HG03432 (cell line): Measurements from ENCODE around the gene CENPA.
A peak's percentile ranks its signal among the peaks of the same experiment; 100 is the strongest.
"Not testable (repeated sequence)": the region's sequence is repeated elsewhere in the genome, so short reads cannot be mapped to it uniquely, and the experiment has no call there.

Experiments used
- ATAC-seq: cut with Tn5 transposase; IDR thresholded peaks from one replicate; pipeline ENCODE4 v1.9.1; 2021; ENCODE audit warnings: mild to moderate bottlenecking, moderate library complexity; ENCODE audit not compliant: unreplicated experiment

CENPA gene

DNA sequence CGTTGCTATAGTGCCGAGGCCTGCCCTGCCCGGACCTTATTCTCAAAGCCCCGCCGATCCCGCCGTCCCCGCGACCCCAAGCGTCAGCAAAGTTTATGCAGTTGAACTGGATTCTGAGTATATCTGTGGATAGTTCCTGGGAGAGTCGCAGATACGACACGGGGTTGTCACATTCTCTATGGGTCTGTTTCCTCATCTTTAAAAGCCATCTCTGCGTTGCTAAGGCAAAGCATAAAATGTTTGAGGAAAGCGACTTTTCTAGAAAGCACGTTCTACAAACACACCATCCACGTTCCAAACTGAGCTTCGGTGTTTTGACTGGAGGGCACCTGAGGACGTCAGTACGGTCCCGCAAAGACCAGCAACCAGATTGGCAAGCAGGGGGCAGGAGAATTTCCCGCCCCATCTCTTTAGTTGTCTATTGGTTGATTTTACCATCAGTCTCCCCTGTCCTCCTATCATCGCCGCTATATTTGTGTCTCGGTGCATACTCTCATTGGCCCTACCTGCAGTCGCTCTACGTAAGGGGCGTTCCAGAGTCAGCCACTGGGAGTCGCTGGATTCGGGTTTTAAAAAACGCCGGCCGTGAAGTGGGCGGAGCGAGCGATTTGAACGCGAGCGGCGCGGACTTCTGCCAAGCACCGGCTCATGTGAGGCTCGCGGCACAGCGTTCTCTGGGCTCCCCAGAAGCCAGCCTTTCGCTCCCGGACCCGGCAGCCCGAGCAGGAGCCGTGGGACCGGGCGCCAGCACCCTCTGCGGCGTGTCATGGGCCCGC, at the start of gene CENPA:
TSS of gene CENPA (plus strand) at position 626 of the 776 bp plus-strand sequence. CDS start at position 767, 141 bp downstream.
- ATAC-seq: peak; percentile 99

DNA sequence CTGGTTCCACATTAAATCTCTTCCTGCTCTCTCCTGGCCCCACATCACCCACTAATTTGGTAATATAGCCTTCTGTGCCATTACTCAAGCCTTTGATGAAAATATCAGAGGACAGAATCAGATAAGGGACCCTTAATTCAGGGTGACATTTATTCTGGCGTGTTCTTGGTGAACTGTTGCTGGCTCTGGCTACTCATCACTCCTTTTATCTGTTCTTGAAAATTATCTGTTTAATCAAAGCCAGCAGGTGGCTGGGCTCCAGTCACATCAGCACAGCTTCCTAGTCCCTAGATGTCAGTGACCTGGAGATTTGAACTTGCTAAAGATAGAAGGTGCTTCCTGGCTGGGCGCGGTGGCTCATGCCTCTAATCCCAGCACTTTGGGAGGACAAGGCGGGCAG, 48.6 kb upstream of the CENPA start:
- ATAC-seq: no peak

DNA sequence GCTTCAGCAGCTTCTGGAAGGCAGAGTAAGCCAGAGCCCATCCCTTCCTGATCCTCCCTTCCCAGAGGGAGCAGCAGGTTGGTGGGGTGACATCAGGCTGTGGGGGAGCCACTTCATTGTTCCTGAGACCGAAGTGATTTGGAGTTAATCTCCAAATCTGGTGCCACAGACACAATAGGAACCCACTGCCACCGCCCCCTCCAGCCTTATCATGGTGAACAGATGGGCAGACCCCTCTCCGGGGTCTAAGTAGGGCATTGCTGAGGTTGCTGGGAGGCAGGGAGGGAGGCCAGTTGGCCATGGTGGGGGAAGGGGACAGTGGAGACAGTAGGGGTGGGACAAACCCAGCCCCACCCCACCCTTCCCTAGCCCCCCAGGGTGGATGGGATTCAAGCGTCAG, 47.4 kb upstream of the CENPA start:
- ATAC-seq: no peak

DNA sequence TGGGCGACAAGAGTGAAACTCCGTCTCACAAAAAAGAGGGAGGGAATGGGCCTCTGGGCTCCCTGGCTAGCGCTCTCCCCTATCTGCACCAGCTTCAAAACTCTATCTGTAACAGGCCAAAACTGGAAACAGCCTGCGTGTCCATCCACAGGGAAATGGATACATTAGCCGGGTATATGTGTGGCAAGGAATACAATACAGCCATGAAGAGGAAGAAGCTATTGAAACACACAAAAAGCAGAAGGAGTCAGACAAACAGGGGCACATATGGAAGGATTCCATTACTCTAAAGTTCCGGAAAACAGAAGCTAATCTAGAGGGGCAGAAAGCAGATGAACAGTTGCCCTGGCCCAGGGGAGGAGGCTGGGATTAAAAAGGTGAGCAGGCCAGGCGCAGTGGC, 46.3 kb upstream of the CENPA start:
- ATAC-seq: no peak

DNA sequence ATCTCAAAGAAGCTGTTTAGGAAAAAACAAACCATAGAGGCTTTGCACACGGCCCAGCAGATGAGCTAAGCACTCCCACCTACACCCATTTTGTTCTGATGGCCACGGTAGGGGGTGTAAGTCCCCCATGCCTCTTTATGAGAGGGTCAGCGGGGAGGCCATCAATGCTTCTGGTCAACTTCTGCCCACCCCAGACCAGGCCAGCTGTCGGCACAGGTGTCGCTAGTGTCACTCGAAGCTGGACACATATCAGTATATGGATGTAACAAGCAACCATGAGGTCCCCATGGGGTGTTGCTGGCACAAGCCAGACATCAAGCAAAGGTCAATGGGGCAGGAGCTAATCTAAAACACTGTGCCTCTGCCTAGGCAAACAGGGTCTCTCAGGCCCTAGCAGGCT, 45.5 kb upstream of the CENPA start:
- no peak for ATAC-seq

DNA sequence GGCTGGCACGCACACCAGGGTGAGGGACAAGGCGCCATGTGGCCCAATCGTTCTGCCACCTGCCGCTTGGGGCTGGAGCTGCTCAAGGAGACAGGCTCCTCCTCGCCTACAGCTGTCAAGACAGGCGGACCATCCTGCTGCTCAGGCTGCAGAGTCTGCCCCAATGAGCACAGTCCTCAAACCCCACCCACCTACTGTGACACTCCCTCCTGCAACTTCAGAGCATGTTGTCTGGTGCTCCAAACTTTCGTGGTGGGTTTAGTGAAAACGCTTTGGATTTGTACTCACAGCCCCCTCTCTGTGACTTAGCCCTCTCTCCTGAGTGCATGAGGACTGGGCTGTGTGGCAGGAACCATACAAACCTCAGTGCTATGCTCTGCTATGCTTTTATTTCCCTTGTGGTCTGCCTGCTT, 45.0 kb upstream of the CENPA start:
- peak; percentile 40 for ATAC-seq

DNA sequence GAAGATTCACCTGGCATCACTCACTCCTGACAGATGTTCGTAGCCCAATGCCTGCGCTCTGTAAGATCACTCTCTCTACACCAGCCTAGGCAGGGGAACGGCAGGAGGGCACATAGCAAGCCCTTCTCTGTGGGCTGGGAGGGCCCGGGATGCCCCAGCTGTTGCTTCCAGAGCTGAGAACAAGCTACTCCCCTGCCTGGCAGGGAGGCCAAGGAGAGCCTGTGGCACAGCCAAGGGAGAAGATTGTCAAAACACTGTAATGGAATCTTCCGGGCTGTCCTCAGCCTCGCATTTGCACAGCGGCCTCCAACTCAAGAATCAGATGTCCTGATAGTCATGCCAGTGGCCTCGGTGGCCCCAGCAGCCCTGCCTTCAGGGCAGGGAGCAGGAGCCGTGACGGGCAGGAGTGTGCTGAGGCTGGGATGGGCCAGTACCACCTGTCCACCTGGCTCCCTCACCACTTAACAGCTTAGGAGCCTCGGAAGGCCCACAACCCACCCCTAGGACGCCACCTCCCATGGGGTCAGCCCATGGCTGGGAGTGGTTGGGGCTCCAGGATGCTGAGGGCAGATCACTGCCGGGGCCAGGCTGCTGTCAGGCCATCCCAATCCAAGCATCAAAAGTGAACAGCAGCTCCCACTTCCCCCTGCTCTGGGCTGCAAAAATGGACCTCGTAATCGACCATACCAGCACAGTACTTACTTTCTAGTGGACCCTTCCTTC, 43.6 kb upstream of the CENPA start:
- ATAC-seq: no peak

DNA sequence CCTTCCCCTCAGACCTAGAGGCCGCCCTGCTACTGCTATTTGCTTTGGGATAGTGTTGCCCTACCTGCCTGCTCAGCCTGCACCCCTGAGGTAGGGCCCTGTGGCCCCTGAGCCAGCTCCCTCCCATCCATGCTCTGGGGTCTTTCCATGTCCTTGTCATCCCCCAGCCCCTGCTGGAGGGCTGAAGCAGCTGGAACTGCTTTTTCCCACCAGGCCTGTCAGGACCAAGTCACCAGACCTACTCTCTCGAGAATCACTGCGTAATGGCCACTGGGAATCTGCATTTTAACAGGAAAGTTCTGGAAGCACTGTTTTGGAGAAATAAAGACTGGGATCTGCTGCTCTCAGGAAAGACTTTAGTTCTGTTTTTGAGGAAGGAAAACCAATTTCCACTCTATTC, 42.0 kb upstream of the CENPA start:
- ATAC-seq: no peak

DNA sequence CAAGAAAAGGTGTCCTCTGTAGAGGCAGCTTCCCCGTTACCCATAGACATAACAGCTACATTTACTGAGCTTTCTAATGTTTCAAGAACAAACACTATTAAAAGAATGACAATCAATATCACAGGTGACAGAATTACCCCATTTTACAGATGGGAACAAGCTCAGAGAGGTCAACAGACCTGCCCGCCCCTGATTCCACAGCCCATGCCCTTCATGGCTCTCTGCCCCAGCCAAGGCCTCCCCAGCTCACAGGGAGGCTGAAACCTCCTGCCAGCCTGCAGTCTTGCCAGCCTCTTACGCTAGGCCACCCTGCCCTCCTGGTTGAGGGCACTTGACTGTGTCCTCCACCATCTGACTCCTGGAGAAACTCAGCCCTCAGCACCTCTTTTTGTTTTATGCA, 40.9 kb upstream of the CENPA start:
- no peak for ATAC-seq

DNA sequence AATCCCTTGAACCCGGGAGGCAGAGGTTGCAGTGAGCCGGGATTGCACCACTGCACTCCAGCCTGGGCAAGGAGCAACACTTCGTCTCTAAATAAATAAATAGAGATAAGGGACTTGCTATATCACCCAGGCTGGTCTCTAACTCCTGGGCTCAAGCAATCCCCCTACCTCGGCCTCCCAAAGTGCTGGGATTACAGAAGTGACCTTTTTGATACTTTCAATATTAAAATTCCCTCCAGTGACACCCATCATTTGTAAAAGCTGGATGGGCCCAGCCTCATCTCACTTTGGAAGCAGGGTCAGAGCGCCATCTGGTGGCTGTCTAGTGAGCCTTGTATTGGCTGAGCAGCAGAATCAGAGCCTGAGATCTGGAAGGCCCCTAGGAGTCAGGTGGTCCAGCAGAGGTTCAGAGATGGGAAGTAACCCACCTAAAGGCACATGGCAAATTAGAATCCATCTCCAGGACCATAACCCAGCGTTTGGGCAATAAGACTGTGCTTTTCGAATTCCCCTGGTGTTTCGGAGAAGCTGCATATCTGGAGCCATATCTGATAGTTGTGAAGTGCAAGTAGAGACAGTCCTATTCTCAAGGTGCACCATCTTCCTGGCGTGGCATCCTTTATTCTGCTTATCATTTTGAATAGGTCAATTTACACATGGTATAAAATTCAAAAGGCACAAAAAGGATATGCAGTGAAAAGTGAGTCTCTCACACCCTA, 40.1 kb upstream of the CENPA start:
- no peak for ATAC-seq

DNA sequence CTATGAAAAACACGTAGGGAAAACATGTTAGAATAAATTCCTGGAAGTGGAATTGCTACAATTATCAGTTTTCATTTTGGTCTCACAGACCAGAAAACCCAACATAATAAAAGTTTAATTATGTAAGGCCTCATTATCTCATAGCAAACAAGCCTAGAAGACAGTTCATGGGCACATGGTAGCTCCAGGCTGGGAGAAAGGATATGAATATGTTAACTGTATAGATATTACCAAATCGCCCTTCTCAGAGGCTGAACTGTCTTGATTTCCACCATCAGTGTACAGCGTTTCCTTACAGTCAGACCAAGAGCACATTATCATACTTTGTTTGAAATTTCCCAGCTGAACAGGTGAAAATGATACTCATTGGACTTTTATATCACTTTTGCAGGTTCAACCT, 38.9 kb upstream of the CENPA start:
- ATAC-seq: no peak

DNA sequence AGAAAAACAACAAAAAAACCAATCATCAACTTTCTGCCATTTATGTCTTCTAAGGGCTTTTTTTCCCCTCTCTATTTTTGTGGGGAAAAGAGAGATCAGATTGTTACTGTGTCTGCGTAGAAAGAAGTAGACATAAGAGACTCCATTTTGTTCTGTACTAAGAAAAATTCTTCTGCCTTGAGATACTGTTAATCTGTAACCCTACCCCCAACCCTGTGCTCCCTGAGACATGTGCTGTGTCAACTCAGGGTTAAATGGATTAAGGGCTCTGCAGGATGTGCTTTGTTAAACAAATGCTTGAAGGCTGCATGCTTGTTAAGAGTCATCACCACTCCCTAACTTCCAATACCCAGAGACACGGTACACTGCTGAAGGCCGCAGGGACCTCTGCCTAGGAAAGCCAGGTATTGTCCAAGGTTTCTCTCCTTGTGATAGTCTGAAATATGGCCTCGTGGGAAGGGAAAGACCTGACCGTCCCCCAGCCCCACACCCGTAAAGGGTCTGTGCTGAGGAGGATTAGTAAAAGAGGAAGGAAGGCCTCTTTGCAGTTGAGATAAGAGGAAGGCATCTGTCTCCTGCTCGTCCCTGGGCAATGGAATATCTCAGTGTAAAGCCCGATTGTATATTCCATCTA, 36.0 kb upstream of the CENPA start:
- ATAC-seq: not testable (repeated sequence)

DNA sequence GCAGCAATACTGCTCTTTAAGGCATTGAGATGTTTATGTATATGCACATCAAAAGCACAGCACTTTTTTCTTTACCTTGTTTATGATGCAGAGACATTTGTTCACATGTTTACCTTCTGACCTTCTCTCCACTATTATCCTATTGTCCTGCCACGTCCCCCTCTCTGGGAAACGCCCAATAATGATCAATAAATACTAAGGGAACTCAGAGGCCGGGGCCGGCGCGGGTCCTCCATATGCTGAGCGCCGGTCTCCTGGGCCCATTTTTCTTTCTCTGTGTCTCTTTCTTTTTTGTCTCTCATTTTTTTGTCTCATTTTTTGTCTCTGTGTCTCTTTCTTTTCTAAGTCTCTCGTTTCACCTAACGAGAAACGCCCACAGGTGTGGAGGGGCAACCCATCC, 35.4 kb upstream of the CENPA start:
- ATAC-seq: not testable (repeated sequence)

DNA sequence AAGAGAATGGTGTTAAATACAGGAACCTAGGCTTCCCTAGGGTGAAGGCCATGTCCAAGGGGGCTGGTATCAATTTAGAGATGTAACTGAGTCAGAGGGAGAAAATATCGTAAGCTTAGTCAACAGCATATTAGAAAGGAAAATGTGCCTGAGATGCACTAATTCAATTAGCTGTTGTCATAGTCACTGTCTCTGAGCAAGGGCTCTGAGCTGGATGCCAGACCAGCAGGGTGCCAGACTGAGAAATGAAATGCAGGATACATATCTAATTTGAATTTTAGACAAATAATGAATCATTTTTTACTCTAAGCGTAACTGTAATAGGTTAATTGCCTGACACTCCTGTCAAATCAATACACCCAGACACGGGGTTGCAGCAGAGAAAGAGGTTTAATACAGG, 33.2 kb upstream of the CENPA start:
- no peak for ATAC-seq

DNA sequence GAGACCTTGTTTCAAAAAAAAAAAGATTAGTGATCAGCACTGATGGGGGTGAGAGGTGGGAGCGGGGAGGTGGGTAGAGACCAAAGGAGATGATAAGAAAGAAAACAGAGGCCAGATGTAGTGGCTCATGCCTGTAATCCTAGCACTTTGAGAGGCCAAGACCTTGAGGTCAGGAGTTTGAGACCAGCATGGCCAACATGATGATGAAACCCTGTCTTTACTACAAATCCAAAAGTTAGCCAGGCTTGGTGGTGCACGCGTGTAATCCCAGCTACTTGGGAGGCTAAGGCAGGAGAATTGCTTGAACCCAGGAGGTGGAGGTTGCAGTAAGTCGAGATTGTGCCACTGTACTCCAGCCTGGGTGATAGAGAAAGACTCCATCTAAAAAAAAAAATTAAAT, 31.3 kb upstream of the CENPA start:
- no peak for ATAC-seq

DNA sequence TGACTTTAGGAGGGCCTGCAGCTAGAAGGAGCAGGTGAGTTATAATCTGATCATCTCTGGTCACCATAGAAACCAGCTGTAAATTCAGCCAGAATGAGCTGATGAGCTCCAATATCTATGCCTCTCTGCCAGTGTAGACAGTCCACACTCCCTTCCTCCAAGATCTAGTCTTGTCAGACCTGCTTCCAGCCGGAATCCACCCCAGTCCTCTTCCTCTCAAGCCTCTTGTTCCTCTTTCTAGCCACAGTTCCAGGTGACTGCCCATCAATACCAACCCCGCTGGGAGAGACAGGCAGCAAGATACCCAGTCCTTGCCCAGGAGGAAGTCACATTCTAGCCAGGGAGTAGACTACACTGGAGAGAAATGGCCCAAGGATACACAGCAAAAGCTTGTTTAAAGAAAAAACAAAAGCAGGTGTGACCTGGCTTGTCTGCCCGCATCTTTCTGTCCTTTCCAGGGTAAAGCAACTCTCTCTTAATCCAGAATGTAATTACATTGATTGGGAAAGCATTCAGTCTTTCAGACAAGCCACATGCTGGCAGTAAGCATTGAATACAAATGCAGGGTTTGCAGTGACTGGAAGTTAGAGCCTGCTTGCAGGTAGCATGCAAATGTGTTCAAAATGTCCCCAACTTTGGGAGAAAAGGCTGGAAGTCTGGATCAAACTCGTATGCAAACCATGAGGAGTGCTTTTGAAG, 30.7 kb upstream of the CENPA start:
- no peak for ATAC-seq

DNA sequence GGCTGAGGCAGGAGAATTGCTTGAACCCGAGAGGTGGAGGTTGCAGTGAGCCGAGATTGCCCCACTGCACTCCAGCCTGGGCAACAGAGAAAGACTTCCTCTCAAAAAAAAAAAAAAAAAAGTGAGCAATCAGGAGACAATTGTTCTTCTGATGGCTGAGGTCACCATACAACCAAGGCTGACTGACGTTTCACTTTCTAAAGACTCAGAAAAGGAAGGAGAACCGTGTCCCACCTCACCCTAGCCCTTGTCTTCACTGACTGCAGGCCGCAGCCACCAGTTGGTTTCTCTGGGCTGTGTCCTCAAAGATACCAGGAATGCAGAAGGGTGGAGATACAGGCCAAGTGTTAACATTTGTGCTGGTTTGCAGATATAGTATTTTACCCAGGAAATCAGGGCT, 29.5 kb upstream of the CENPA start:
- no peak for ATAC-seq

DNA sequence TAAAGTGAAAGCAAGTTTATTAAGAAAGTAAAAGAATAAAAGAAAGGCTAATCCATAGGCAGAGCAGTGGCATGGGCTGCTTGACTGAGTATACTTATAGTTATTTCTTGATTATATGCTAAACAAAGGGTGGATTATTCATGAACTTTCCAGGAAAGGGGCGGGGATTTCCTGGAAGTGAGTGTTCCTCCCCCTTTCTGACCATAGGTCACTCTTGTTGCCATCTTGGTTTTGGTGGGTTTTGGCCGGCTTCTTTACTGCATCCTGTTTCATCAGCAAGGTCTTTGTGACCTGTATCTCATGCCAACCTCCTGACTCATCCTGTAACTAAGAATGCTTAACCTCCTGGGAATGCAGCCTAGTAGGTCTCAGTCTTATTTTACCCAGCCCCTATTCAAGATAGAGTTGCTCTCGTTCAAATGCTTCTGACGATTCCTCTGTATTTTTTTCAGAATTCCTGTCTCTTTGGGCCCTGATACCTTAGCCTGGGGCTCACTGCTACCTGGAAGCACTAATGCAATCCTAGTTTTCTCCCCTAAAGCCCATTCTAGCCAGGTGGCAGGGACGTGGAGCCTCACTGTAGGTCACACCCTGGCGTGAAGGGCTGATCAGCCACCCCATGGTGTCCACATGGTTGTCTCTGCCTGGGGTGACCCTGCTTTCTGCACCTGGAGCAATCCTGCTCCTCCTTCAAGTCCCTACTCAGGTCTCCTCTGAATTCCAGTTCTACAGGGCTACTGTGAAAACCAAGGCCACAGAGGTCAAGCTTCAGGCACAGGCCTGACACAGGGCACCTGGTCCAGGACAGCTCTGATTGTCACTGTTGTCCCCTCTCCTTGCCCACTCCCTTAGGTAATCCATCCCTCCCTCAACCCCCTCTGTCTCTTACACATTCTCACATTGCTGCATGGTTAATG, 27.7 kb upstream of the CENPA start:
- peak; percentile 59 for ATAC-seq

DNA sequence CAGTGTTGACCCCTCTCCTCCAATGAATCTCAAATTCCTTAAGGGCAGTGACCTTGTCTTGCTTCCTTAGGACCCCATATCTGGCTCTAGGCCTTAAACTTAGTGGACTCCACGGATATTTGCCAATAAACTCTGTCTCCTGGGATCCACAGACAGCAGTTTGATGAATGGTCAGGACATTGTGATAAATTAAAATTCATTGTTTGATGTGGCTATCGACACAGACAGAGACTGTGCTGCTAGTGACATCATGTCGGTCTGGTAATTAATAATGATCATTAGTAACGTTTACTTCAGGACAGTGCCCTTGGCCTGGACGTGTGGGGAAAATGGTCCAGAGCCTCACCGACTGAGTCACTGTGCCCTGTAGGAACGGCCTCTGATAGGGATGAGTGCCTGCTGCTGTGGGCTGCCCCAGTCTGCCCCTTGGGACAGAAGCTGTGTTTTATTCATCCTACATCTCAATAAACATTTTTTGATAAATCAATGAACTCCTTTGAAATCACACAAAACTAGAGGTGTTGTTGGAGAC, 27.0 kb upstream of the CENPA start:
- ATAC-seq: no peak
